Measurements from ENCODE around the gene CCDC197. TPM values are rescaled to one million over a fixed set of nuclear protein-coding genes. Genes with fewer than 3 reads are reported as not detected.
A peak's percentile ranks its signal among the peaks of the same experiment; 100 is the strongest.

CCDC197 gene
- total and polyA plus RNA-seq, 9 of the 15 experiments (the other 6 are each of a cell fraction or from before 2014, with no cell fraction given) = not detected

- TF ChIP-seq DACH1 (IDR thresholded peaks at IDR 0.05; ENCODE audit: partially characterized antibody) (no peak), NCOR1 (IDR thresholded peaks at IDR 0.05) (no peak), GATAD2A (IDR thresholded peaks at IDR 0.05) (no peak), ZNF589 (CRISPR knock-in tag; IDR thresholded peaks at IDR 0.05; ENCODE audit: low read depth) (no peak), MGA (IDR thresholded peaks at IDR 0.05) (0 out of 2 replicates have a peak, but pooled peaks have one; percentile 11), EWSR1 (IDR thresholded peaks at IDR 0.05; ENCODE audit: borderline replicate concordance, low read depth, partially characterized antibody) (no peak), TBL1XR1 (IDR thresholded peaks at IDR 0.05; ENCODE audit: low read length in 2 of 2) (no peak), SRSF1 (IDR thresholded peaks at IDR 0.05; ENCODE audit: low read depth, low read length) (no peak), NEUROD1 (IDR thresholded peaks at IDR 0.05; ENCODE audit: borderline replicate concordance, low read depth, low read length, partially characterized antibody) (peak; percentile 98), TEAD4 (IDR thresholded peaks at IDR 0.05; ENCODE audit: low read length) (no peak), TEAD4 (CRISPR knock-in tag; IDR thresholded peaks at IDR 0.05; ENCODE audit: borderline replicate concordance) (no peak), NFATC3 (IDR thresholded peaks at IDR 0.05) (no peak), BRF1 (IDR thresholded peaks at IDR 0.05; ENCODE audit: borderline replicate concordance, extremely low read depth, insufficient read length) (no peak), FOXP1 (CRISPR knock-in tag; IDR thresholded peaks at IDR 0.05) (no peak), RBM17 (IDR thresholded peaks at IDR 0.05; ENCODE audit: borderline replicate concordance, low read depth, low read length) (no peak)
- TF ChIP-seq, protein P1, sequence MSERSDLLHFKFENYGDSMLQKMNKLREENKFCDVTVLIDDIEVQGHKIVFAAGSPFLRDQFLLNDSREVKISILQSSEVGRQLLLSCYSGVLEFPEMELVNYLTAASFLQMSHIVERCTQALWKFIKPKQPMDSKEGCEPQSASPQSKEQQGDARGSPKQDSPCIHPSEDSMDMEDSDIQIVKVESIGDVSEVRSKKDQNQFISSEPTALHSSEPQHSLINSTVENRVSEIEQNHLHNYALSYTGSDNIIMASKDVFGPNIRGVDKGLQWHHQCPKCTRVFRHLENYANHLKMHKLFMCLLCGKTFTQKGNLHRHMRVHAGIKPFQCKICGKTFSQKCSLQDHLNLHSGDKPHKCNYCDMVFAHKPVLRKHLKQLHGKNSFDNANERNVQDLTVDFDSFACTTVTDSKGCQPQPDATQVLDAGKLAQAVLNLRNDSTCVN (CRISPR knock-in tag; IDR thresholded peaks at IDR 0.05) = no peak
Measured at GRCh38 chr14:94026173-94026888, 29.2 kb downstream of the CCDC197 start, which contains the start of gene OTUB2 (continued).
